Omental fat pad (tissue), 4 donors: ENCODE measurements around the gene NOC4L. TPM values are rescaled to one million over a fixed set of nuclear protein-coding genes. Genes with fewer than 3 reads are reported as not detected.

ENCODE experiments used
- ATAC-seq: fragments of 150-250 bp; one replicate; pipeline ENCODE4 v1.9.1; 2016; ENCODE audit warnings: mild to moderate bottlenecking, moderate library complexity; ENCODE audit not compliant: low FRiP score
- DNase-seq: peaks from one replicate; pipeline ENCODE4 v3.0.0-alpha.2; 2019; ENCODE audit warnings: low spot score
- CTCF ChIP-seq, 3 donors: fragments of 450-650 bp; IDR thresholded peaks; one replicate each; pipeline ENCODE4 v1.5.1; 2016 to 2017; ENCODE audit warnings: antibody characterized with exemption in 3 of 3, mild to moderate bottlenecking in 3 of 3, moderate library complexity in 2 of 3
- total RNA-seq, 4 donors: library from RNA; depleted of rRNA; stranded (reverse); fragments of >200 nt; gene quantifications; one replicate each; pipeline ENCODE4 v1.1.0, GENCODE V29; 2016

NOC4L gene
- total RNA-seq, 4 donors from 2014 or later, result 6.4 to 16.1 (median 9.3) TPM

- ATAC-seq, result no peak
- no peak for DNase-seq
- TF ChIP-seq CTCF (IDR thresholded peaks at IDR 0.05), result no peak
Measured at GRCh38 chr12:132173135-132174014, 29.1 kb downstream of the NOC4L start.

GRCh38 chr12:132174015-132174838 is 30.0 kb downstream of the NOC4L start:
- TF ChIP-seq CTCF (IDR thresholded peaks at IDR 0.05), result no peak
- ATAC-seq (no peak), DNase-seq (no peak)

- TF ChIP-seq CTCF (IDR thresholded peaks at IDR 0.05), result no peak
- no peak for DNase-seq
- no peak for ATAC-seq
Measured at GRCh38 chr12:132174839-132175490, 30.7 kb downstream of the NOC4L start.

- ATAC-seq, result no peak
- TF ChIP-seq CTCF (IDR thresholded peaks at IDR 0.05), result no peak
- DNase-seq, result no peak
Measured at GRCh38 chr12:132175496-132176384, 31.5 kb downstream of the NOC4L start.

- no peak for ATAC-seq
Measured at GRCh38 chr12:132176385-132176919, 32.2 kb downstream of the NOC4L start.

More at GRCh38 chr12:132176385-132176919, 32.2 kb downstream of the NOC4L start:
- TF ChIP-seq CTCF (IDR thresholded peaks at IDR 0.05), result no peak
- no peak for DNase-seq
